ENCODE data around the gene ICA1L.

GRCh38 chr2:202723746-202724145, 147.8 kb downstream of the ICA1L start:
- TF ChIP-seq CTCF (conservative IDR thresholded peaks at IDR 0.05) (no peak), EZH2 (IDR thresholded peaks at IDR 0.05; ENCODE audit: low read depth) (no peak)

Data from PC-9 (cell line).